OCI-LY3 (cell line): ENCODE results near the gene TRIM67.

Experiments
- EZH2phosphoT487 ChIP-seq: fragments of 200-600 bp; shearing (Covaris generic); IDR thresholded peaks from 2 replicates; pipeline ENCODE4 v1.6.1; 2018; ENCODE audit warnings: antibody characterized with exemption, mixed run types, low read depth
- TF ChIP-seq, protein P1 (sequence below): fragments of 200-600, 300-600 bp; sonication (generic); IDR thresholded peaks from 2 replicates; pipeline ENCODE4 v1.5.1; 2014; ENCODE audit warnings: antibody characterized with exemption, low read length, low read depth

DNA sequence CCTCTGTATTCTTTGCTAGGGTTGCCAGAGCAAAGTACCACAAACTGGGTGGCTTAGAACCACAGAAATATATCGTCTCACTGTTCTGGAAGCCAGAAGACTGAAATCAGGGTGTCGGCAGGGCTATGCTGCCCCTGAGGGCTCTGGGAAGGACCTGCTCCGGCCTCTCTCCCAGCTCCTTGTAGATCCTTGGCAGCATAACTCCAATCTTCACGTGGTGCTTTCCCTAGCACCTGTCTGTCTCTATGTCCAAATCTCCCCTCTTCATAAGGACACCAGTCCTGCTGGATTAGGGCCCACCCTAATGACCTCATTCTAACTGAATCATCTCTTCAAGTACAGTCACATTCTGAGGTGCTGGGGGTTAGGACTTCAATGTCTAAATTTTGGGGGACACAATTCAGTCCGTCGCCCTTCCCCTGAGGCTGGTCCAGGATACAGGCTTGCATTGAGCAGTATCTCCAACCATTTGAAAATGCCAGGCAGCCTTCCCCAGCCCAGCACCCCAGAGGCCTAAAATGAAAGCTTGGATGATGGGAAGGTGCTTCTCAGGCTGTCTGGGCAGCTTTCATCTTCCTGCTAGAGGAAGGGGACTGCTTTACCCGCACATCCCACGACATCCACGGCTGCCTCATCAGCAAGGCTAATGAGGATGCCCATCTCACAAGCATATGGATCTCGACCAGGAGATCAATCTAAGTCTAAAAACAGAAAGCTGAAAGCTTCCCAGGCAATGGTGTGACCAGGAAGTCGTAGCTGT is 24.7 kb downstream of the TRIM67 start:
- TF ChIP-seq, protein P1, sequence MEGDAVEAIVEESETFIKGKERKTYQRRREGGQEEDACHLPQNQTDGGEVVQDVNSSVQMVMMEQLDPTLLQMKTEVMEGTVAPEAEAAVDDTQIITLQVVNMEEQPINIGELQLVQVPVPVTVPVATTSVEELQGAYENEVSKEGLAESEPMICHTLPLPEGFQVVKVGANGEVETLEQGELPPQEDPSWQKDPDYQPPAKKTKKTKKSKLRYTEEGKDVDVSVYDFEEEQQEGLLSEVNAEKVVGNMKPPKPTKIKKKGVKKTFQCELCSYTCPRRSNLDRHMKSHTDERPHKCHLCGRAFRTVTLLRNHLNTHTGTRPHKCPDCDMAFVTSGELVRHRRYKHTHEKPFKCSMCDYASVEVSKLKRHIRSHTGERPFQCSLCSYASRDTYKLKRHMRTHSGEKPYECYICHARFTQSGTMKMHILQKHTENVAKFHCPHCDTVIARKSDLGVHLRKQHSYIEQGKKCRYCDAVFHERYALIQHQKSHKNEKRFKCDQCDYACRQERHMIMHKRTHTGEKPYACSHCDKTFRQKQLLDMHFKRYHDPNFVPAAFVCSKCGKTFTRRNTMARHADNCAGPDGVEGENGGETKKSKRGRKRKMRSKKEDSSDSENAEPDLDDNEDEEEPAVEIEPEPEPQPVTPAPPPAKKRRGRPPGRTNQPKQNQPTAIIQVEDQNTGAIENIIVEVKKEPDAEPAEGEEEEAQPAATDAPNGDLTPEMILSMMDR, result no peak
- no peak for TF ChIP-seq EZH2phosphoT487
